HepG2 (cell line): ENCODE measurements around the gene PUS3. TPM values are rescaled to one million over a fixed set of nuclear protein-coding genes. Genes with fewer than 3 reads are reported as not detected.

ENCODE experiments used
- ADNP ChIP-seq: sonication (generic); formaldehyde crosslinking; IDR thresholded peaks from 2 replicates; pipeline ENCODE4 v1.4.0; 2020; ENCODE audit warnings: missing genetic modification reagents
- HDAC1 ChIP-seq: sonication (generic); formaldehyde crosslinking; IDR thresholded peaks from 2 replicates; pipeline ENCODE4 v1.5.1; 2020; ENCODE audit warnings: mild to moderate bottlenecking, missing genetic modification reagents
- MLXIP ChIP-seq: sonication (generic); formaldehyde crosslinking; IDR thresholded peaks from 2 replicates; pipeline ENCODE4 v1.9.0; 2021; ENCODE audit warnings: missing genetic modification reagents, borderline replicate concordance
- PHF8 ChIP-seq: sonication (generic); formaldehyde crosslinking; IDR thresholded peaks from 2 replicates; pipeline ENCODE4 v1.5.0; 2020; ENCODE audit warnings: missing genetic modification reagents
- REPIN1 ChIP-seq: sonication (generic); formaldehyde crosslinking; IDR thresholded peaks from 2 replicates; pipeline ENCODE4 v1.8.0; 2022; ENCODE audit warnings: missing genetic modification reagents, low read depth, mild to moderate bottlenecking, borderline replicate concordance
- UBTF ChIP-seq: sonication (generic); formaldehyde crosslinking; IDR thresholded peaks from 2 replicates; pipeline ENCODE4 v1.4.0; 2020; ENCODE audit warnings: mild to moderate bottlenecking, missing genetic modification reagents
- ZHX1 ChIP-seq: sonication (generic); formaldehyde crosslinking; IDR thresholded peaks from 2 replicates; pipeline ENCODE4 v1.8.1; 2022; ENCODE audit warnings: low read depth, mild to moderate bottlenecking, missing genetic modification reagents
- ZHX2 ChIP-seq, 2 experiments: sonication (generic) in 1 of 2; formaldehyde crosslinking in 1 of 2; IDR thresholded peaks; 2 replicates each; pipeline versions ENCODE4 v1.6.1 to v1.9.0; 2014 to 2022; ENCODE audit warnings: antibody characterized with exemption in 1 of 2, borderline replicate concordance in 1 of 2, inconsistent platforms in 1 of 2, low read depth in 1 of 2, missing genetic modification reagents in 1 of 2
- ZNF512 ChIP-seq: sonication (generic); formaldehyde crosslinking; IDR thresholded peaks from 2 replicates; pipeline ENCODE4 v1.4.0; 2020; ENCODE audit warnings: mild to moderate bottlenecking, missing genetic modification reagents
- ZNF543 ChIP-seq: sonication (generic); formaldehyde crosslinking; IDR thresholded peaks from 2 replicates; pipeline ENCODE4 v1.4.0; 2020; ENCODE audit warnings: mild to moderate bottlenecking, missing genetic modification reagents
- polyA plus RNA-seq, 8 experiments: library from polyadenylated mRNA; depleted of rRNA in 3 of 8; stranded (reverse) in 7 of 8; unstranded in 1 of 8; fragments of >200 nt; fragmentation: Illumina TruSeq in 4 of 8; extraction: Trizol in 4 of 8; gene quantifications; 2 replicates each; pipeline versions ENCODE4 v1.2.1 to v1.2.3, GENCODE V29; 2011 to 2016; ENCODE audit warnings: low read depth in 4 of 8, missing spikeins in 1 of 8, mixed read lengths in 1 of 8; ENCODE audit not compliant: insufficient read depth in 1 of 8
- total RNA-seq, 5 experiments: library from RNA; depleted of rRNA; stranded (reverse); fragments of >200 nt; fragmentation: Illumina TruSeq; extraction: Trizol; gene quantifications; 2 replicates each; pipeline ENCODE4 v1.2.3, GENCODE V29; 2016; ENCODE audit warnings: low read depth in 1 of 5

PUS3 gene
- total and polyA plus RNA-seq, 2 of the 13 experiments (the other 11 are each of a cell fraction or from before 2014, with no cell fraction given) = 6.0 to 18.2 TPM

GRCh38 chr11:125887373-125888324 is 15.4 kb downstream of the PUS3 start, which contains the start of gene HYLS1 (continued):
- no peak for TF ChIP-seq ADNP (CRISPR knock-in tag)
- TF ChIP-seq REPIN1 (CRISPR knock-in tag) = peak; percentile 39; the same call in 1 of the 2 replicates
- TF ChIP-seq MLXIP (CRISPR knock-in tag) = no peak
- peak; percentile 91 for TF ChIP-seq PHF8 (CRISPR knock-in tag)
- TF ChIP-seq HDAC1 (CRISPR knock-in tag) = peak; percentile 80
- TF ChIP-seq UBTF (CRISPR knock-in tag) = peak; percentile 91
- TF ChIP-seq ZHX1 (CRISPR knock-in tag) = peak; percentile 85; the same call in 1 of the 2 replicates
- no peak for TF ChIP-seq ZNF512 (CRISPR knock-in tag)
- TF ChIP-seq ZNF543 (CRISPR knock-in tag) = no peak
- no peak for TF ChIP-seq ZHX2 (IDR thresholded peaks at IDR 0.05; ENCODE audit: low read depth)
- no peak for TF ChIP-seq ZHX2 (CRISPR knock-in tag; IDR thresholded peaks at IDR 0.05; ENCODE audit: borderline replicate concordance)
